GM23248 (cell line): Measurements from ENCODE around the gene IL22.

Experiments
- EZH2 ChIP-seq: fragments of 200-600 bp; sonication (generic); IDR thresholded peaks from 2 replicates; pipeline ENCODE4 v1.6.1; 2018; ENCODE audit warnings: antibody characterized with exemption, mild to moderate bottlenecking; ENCODE audit not compliant: insufficient read depth, poor library complexity, severe bottlenecking
- EZH2phosphoT487 ChIP-seq: fragments of 200-600 bp; sonication (generic); IDR thresholded peaks from 2 replicates; pipeline ENCODE4 v1.6.1; 2018; ENCODE audit warnings: antibody characterized with exemption, moderate library complexity, mild to moderate bottlenecking, low read depth; ENCODE audit not compliant: insufficient read depth

GRCh38 chr12:68286396-68286795 lies 33.0 kb upstream of the IL22 start:
- TF ChIP-seq EZH2 (no peak), EZH2phosphoT487 (no peak)
